EL (cell line): ENCODE data around the gene PGA5.

Source experiments
- DNase-seq: peaks from one replicate; pipeline ENCODE4 v3.0.0-alpha.2; 2016

The PGA5 gene

DNA sequence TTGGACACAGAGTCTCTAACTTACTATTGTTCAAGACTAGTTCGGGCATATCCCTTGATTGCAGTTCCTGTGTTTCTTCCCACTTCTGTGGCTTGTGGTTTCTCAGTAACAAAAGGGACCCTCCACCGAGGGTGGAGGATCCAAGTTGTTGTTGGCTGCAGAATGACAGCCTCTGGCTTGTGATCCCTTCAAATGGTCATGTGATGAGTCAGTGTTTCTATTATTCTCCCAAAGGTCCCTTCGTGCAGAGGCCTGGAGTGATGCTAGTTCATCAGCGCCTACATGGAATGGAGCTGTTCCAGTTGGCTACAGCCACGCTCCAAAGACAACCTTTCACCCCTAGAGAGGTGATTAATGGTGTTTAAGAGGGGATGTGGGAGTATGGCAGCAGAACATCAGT is 56.8 kb downstream of the PGA5 start:
- DNase-seq, result peak; percentile 93

DNA sequence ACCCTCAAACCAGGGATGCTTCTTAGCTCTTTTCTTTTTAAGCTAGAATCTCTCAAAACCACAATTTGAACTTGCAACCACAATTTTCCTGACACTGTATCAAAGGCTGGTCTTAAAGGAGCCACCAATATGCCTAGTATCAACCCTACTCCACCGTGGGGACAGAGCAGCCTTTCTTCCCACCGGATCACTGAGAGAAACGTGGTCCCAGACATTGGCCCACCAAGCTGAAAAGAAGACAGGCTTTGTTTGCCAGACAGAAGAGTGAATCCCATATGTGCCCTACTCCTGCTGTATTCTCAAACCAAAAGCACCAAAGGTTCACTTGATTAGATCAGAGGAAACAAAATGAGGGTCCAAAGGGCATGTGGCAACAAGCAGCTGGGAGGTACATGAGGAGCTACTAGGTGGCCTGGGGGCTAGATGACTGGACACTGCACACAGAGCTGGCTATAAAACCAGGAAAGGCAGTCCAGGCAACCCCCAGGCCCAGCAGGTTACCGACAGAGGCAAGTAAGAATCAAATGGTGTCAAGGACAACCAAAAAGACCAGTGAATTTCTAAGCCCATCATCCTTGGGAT is 57.8 kb downstream of the PGA5 start:
- no peak for DNase-seq
